ENCODE results near the gene PLPPR2. TPM values are rescaled to one million over a fixed set of nuclear protein-coding genes. Genes with fewer than 3 reads are reported as not detected.

PLPPR2 gene
- total and polyA plus RNA-seq, 2 of the 4 experiments (the other 2 are of a cell fraction) = 3.9 to 45.2 TPM

DNA sequence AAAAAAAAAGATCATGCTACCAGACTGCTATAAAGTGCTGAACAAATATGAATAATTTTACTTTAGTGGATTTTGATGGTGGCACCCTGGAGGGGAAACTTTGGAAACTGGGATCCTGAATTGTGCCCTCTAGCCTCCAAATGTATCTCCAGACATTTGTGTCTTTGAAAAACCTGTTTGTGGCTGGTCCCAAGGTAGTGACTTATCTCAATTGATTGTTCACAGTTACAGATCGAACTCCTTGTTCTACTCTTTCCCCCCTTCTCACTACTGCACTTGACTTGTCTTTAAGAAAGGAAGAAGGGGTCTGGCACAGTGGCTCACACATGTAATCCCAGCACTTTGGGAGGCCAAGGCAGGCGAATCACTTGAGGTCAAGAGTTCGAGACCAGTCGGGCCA is 53.4 kb downstream of the PLPPR2 start:
- H4K20me1 ChIP-seq (ENCODE audit: insufficient read depth, low read length) = no peaks in the 10 kb centered on the region; the same call in 1 of the 2 replicates
- dilution Hi-C loops (cut with HindIII; ENCODE audit: low sequenced_read_pairs, unreplicated experiment) (no loop called here), intact Hi-C loops (cut with micrococcal nuclease) (no loop called here), in situ Hi-C loops (cut with MboI; ENCODE audit: low sequenced_read_pairs) (no loop called here)
- no peak overlapping the region for H3K4me2 ChIP-seq (ENCODE audit: low read depth, low read length)
- no peaks in the 10 kb centered on the region for H3K79me1 ChIP-seq (ENCODE audit: low read depth in 1 of 2, low read length in 2 of 2)
- no peak overlapping the region for H3K18ac ChIP-seq (ENCODE audit: low read depth, low read length)
- peaks cover 2% of the 10 kb centered on the region for H3K27me3 ChIP-seq (ENCODE audit: control insufficient read depth, insufficient read depth, low read length)
- no peak for ATAC-seq (ENCODE audit: low read depth)
- TF ChIP-seq RAD21 (IDR thresholded peaks at IDR 0.05; ENCODE audit: low read length) (no peak), CHD1 (IDR thresholded peaks at IDR 0.05; ENCODE audit: low read depth, low read length) (no peak), RCOR1 (IDR thresholded peaks at IDR 0.05; ENCODE audit: insufficient replicate concordance, low read length) (no peak), MXI1 (IDR thresholded peaks at IDR 0.05; ENCODE audit: borderline replicate concordance, low read depth, low read length) (no peak), POLR2A (IDR thresholded peaks at IDR 0.05; ENCODE audit: low read depth, low read length) (no peak), NFE2L2 (IDR thresholded peaks at IDR 0.05; ENCODE audit: low read depth, low read length) (no peak), FOS (IDR thresholded peaks at IDR 0.05; ENCODE audit: low read depth, low read length) (no peak), MAZ (IDR thresholded peaks at IDR 0.05; ENCODE audit: borderline replicate concordance, low read depth, low read length) (no peak), MAFK (IDR thresholded peaks at IDR 0.05; ENCODE audit: low read depth, low read length) (no peak), CEBPB (IDR thresholded peaks at IDR 0.05; ENCODE audit: low read depth, low read length) (no peak), SMC3 (IDR thresholded peaks at IDR 0.05; ENCODE audit: low read depth, low read length) (no peak), RFX5 (IDR thresholded peaks at IDR 0.05; ENCODE audit: low read depth, low read length) (no peak), BHLHE40 (IDR thresholded peaks at IDR 0.05; ENCODE audit: low read depth, low read length) (no peak)
- TF ChIP-seq, protein P1, sequence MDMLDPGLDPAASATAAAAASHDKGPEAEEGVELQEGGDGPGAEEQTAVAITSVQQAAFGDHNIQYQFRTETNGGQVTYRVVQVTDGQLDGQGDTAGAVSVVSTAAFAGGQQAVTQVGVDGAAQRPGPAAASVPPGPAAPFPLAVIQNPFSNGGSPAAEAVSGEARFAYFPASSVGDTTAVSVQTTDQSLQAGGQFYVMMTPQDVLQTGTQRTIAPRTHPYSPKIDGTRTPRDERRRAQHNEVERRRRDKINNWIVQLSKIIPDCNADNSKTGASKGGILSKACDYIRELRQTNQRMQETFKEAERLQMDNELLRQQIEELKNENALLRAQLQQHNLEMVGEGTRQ (IDR thresholded peaks at IDR 0.05; ENCODE audit: low read depth, low read length) = no peak
- TF ChIP-seq, protein P2, sequence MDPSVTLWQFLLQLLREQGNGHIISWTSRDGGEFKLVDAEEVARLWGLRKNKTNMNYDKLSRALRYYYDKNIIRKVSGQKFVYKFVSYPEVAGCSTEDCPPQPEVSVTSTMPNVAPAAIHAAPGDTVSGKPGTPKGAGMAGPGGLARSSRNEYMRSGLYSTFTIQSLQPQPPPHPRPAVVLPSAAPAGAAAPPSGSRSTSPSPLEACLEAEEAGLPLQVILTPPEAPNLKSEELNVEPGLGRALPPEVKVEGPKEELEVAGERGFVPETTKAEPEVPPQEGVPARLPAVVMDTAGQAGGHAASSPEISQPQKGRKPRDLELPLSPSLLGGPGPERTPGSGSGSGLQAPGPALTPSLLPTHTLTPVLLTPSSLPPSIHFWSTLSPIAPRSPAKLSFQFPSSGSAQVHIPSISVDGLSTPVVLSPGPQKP (IDR thresholded peaks at IDR 0.05; ENCODE audit: borderline replicate concordance, low read depth, low read length) = no peak
- TF ChIP-seq, protein P3, sequence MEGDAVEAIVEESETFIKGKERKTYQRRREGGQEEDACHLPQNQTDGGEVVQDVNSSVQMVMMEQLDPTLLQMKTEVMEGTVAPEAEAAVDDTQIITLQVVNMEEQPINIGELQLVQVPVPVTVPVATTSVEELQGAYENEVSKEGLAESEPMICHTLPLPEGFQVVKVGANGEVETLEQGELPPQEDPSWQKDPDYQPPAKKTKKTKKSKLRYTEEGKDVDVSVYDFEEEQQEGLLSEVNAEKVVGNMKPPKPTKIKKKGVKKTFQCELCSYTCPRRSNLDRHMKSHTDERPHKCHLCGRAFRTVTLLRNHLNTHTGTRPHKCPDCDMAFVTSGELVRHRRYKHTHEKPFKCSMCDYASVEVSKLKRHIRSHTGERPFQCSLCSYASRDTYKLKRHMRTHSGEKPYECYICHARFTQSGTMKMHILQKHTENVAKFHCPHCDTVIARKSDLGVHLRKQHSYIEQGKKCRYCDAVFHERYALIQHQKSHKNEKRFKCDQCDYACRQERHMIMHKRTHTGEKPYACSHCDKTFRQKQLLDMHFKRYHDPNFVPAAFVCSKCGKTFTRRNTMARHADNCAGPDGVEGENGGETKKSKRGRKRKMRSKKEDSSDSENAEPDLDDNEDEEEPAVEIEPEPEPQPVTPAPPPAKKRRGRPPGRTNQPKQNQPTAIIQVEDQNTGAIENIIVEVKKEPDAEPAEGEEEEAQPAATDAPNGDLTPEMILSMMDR (conservative IDR thresholded peaks at IDR 0.05; ENCODE audit: low read depth, low read length) = no peak
- no peak overlapping the region for H2BK15ac ChIP-seq (ENCODE audit: low read depth, low read length)
- H2AK9ac ChIP-seq (replicated peaks; ENCODE audit: low read depth, low read length, poor library complexity) = no peak overlapping the region
- H3K23ac ChIP-seq (ENCODE audit: low read depth, low read length) = no peak overlapping the region
- no peak overlapping the region for H2BK5ac ChIP-seq (ENCODE audit: low read depth, low read length, poor library complexity, severe bottlenecking)
- 50% methylated on average over 1 of the region's 4 CpGs; no CpG with 5 or more reads in 1 of the 2 experiments for WGBS, 2 experiments (ENCODE audit: extremely low coverage in 2 of 2, insufficient read length in 1 of 2)
- H3K4me3 ChIP-seq (ENCODE audit: insufficient read depth, low read depth, low read length) = no peak overlapping the region
- no peak overlapping the region for H2BK120ac ChIP-seq (ENCODE audit: low read depth, low read length)
- no peak overlapping the region for H3K4ac ChIP-seq (ENCODE audit: low read depth, low read length)
- ChIA-PET CTCF (no interaction called here), POLR2A (ENCODE audit: unreplicated experiment) (no interaction called here)
- H2BK20ac ChIP-seq (ENCODE audit: low read depth, low read length) = no peak overlapping the region
- H3K9ac ChIP-seq (ENCODE audit: low read depth, low read length) = no peak overlapping the region
- H2AK5ac ChIP-seq (ENCODE audit: low read depth, low read length) = no peak overlapping the region
- no peak overlapping the region for H3K14ac ChIP-seq (replicated peaks; ENCODE audit: low read depth, low read length)
- BruUV-seq (replicated peaks) = no TSS peak
- H3K36me3 ChIP-seq (ENCODE audit: control insufficient read depth, insufficient read depth, low read length) = no peaks in the 10 kb centered on the region
- DNase-seq = no peak
- no peak overlapping the region for H4K8ac ChIP-seq (ENCODE audit: low read depth in 2 of 2, low read length in 2 of 2)
- H2AFZ ChIP-seq (replicated peaks; ENCODE audit: low read length, poor library complexity) = no peak overlapping the region
- no peaks in the 10 kb centered on the region for H3K9me1 ChIP-seq (ENCODE audit: insufficient read depth, low read length)
- H3K27ac ChIP-seq (ENCODE audit: insufficient read depth, low read length) = no peak overlapping the region
- no peaks in the 10 kb centered on the region for H3K4me1 ChIP-seq (ENCODE audit: control insufficient read depth, insufficient read depth, low read length)
- H4K91ac ChIP-seq (ENCODE audit: insufficient read depth, low read depth, low read length) = no peak overlapping the region
- no peaks in the 10 kb centered on the region for H3K9me3 ChIP-seq (ENCODE audit: control insufficient read depth, insufficient read depth, low read length)
- no peak overlapping the region for H3K56ac ChIP-seq (ENCODE audit: extremely low read depth, insufficient read depth, low read length)
- no peak overlapping the region for H4K5ac ChIP-seq (ENCODE audit: low read depth, low read length)
